Peyer's patch (tissue), 4 donors: ENCODE results near the gene TCF15.

Experiments
- CTCF ChIP-seq, 6 experiments: fragments of 450-650 bp in 4 of 6; fragments of 200-600 bp in 2 of 6; sonication (generic) in 1 of 6; IDR thresholded peaks; one replicate each; pipeline ENCODE4 v1.5.1; 2017 to 2019; ENCODE audit warnings: antibody characterized with exemption in 6 of 6, mild to moderate bottlenecking in 3 of 6, moderate library complexity in 1 of 6
- POLR2A ChIP-seq, 2 donors: fragments of 450-650 bp; IDR thresholded peaks; one replicate each; pipeline ENCODE4 v1.5.1; 2017; ENCODE audit warnings: antibody characterized with exemption in 2 of 2, mild to moderate bottlenecking in 2 of 2, moderate library complexity in 2 of 2

DNA sequence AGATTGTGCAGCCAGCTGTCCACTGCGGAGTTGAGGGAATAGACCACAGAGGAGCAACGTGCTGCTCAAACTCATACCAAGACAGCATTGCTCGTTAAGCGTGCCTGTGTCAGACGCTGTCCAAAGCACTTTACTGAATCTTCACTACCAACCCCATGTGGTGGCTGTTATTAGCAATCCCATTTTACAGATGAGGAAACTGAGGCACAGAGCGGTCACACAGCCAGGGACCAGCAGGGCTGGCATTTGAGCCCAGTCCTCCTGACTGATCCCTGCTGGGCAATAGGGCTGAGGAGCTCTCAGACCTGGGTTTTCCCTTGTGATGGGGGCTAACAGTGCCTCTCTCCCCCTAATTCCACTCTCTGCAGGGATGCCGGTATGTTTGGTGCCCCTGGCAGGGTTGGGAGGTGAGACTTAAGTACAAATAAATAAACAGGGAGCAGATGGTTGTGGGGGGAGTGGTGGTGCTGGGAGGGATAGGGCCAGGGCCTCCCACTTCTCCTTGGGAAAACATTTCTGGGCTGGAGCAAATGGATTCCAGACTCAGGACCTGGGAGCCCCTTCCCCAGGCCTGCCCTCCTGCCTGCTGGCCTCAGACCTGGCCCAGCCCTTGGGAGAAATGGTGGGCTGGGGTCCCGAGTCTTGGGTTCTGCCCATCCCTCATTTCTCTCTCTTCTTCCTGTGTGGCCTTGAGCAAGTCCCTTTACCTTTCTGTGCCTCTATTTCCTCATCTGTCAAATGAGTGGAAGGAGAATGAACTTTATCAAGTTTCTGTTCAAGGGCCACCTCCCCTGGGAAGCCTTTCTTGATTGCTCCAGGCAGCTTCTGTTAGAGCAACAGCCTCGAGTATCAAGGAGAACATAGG is 25.2 kb upstream of the TCF15 start:
- no peak for TF ChIP-seq CTCF (IDR thresholded peaks at IDR 0.05)
- no peak for TF ChIP-seq POLR2A (IDR thresholded peaks at IDR 0.05)
